SK-N-SH (cell line): Measurements from ENCODE around the gene ARHGAP15. TPM values are rescaled to one million over a fixed set of nuclear protein-coding genes. Genes with fewer than 3 reads are reported as not detected.

Experiments used
- CTCF ChIA-PET: fragments of 300-600, 350-600 bp; formaldehyde crosslinking; extraction: SDS; loops from one replicate; lab custom pipeline; 2021; lab: Yijun Ruan, JAX
- POLR2A ChIA-PET: fragments of 350-600 bp; sonication (Branson Sonifier 250); formaldehyde crosslinking; extraction: SDS; loops from one replicate; lab custom pipeline; 2020; ENCODE audit warnings: antibody characterized with exemption, inconsistent platforms; lab: Yijun Ruan, JAX
- DNase-seq: peaks from one replicate; pipeline ENCODE4 v3.0.0; 2012
- H2AFZ ChIP-seq: fragments of 200-600 bp; sonication (generic); 2 replicates; pipeline ENCODE4 v1.8.1; 2016; ENCODE audit warnings: antibody characterized with exemption, mild to moderate bottlenecking, low read depth
- H3F3A ChIP-seq: fragments of 200-600 bp; sonication (generic); replicated peaks from 2 replicates; pipeline ENCODE3; 2016; ENCODE audit warnings: antibody characterized with exemption, mild to moderate bottlenecking; ENCODE audit not compliant: insufficient read depth
- H3K27ac ChIP-seq, 2 experiments: fragments of 200-500 bp in 1 of 2; fragments of 200-600 bp in 1 of 2; sonication (Bioruptor generic) in 1 of 2; sonication (generic), shearing (Covaris generic) in 1 of 2; 2 replicates each; pipeline versions ENCODE4 v1.5.1 to v1.6.1; 2014 to 2016; ENCODE audit warnings: low read depth in 2 of 2, inconsistent platforms in 1 of 2, low read length in 1 of 2, mild to moderate bottlenecking in 1 of 2, mixed read lengths in 1 of 2
- H3K27me3 ChIP-seq: fragments of 200-600 bp; sonication (generic), shearing (Covaris generic); 2 replicates; pipeline ENCODE4 v1.6.1; 2016; ENCODE audit warnings: mixed run types; ENCODE audit not compliant: insufficient read depth
- H3K36me3 ChIP-seq, 2 experiments: fragments of 200-500 bp in 1 of 2; fragments of 200-600 bp in 1 of 2; sonication (Bioruptor generic) in 1 of 2; sonication (generic) in 1 of 2; replicated peaks in 1 of 2; 2 replicates each; pipeline versions ENCODE3 to v1.5.1; 2014 to 2016; ENCODE audit warnings: low read length in 1 of 2, mild to moderate bottlenecking in 1 of 2; ENCODE audit not compliant: insufficient read depth in 2 of 2, control insufficient read depth in 1 of 2
- H3K4me1 ChIP-seq, 2 experiments: fragments of 200-500 bp in 1 of 2; fragments of 200-600 bp in 1 of 2; sonication (Bioruptor generic) in 1 of 2; sonication (generic), shearing (Covaris generic) in 1 of 2; 2 replicates each; pipeline versions ENCODE4 v1.5.1 to v1.6.1; 2014 to 2016; ENCODE audit warnings: low read depth in 1 of 2, low read length in 1 of 2, mixed run types in 1 of 2; ENCODE audit not compliant: insufficient read depth in 2 of 2, control insufficient read depth in 1 of 2
- H3K4me2 ChIP-seq: fragments of 200-600 bp; sonication (generic), shearing (Covaris generic); 2 replicates; pipeline ENCODE4 v1.6.1; 2017; ENCODE audit warnings: mixed run types
- H3K4me3 ChIP-seq, 2 experiments: fragments of 200-500 bp in 1 of 2; fragments of 200-600 bp in 1 of 2; sonication (Bioruptor generic) in 1 of 2; sonication (generic), shearing (Covaris generic) in 1 of 2; 2 replicates each; pipeline versions ENCODE4 v1.5.1 to v1.8.1; 2014 to 2016; ENCODE audit warnings: low read depth in 2 of 2, inconsistent platforms in 1 of 2, low read length in 1 of 2, mild to moderate bottlenecking in 1 of 2, mixed read lengths in 1 of 2, moderate library complexity in 1 of 2
- H3K79me2 ChIP-seq: fragments of 200-600 bp; sonication (generic); 2 replicates; pipeline ENCODE4 v1.8.1; 2017; ENCODE audit warnings: mild to moderate bottlenecking; ENCODE audit not compliant: insufficient read depth
- H3K9ac ChIP-seq: fragments of 200-600 bp; sonication (generic); 2 replicates; pipeline ENCODE4 v1.6.1; 2017; ENCODE audit warnings: mixed run types
- H3K9me2 ChIP-seq: fragments of 200-600 bp; sonication (generic); 2 replicates; pipeline ENCODE4 v1.6.1; 2017; ENCODE audit warnings: mixed run types
- H3K9me3 ChIP-seq: fragments of 200-600 bp; sonication (generic); 2 replicates; pipeline ENCODE4 v1.6.1; 2017; ENCODE audit warnings: mixed run types, mild to moderate bottlenecking, moderate library complexity
- H4K20me1 ChIP-seq: fragments of 200-600 bp; sonication (generic); 2 replicates; pipeline ENCODE4 v1.6.1; 2017; ENCODE audit warnings: mild to moderate bottlenecking, mixed run types; ENCODE audit not compliant: insufficient read depth
- ELF1 ChIP-seq: IDR thresholded peaks from 2 replicates; pipeline ENCODE4 v1.4.0; 2012
- FOSL2 ChIP-seq: IDR thresholded peaks from 2 replicates; pipeline ENCODE4 v1.4.0; 2012; ENCODE audit warnings: low read depth, mild to moderate bottlenecking, moderate library complexity, borderline replicate concordance
- GABPA ChIP-seq: IDR thresholded peaks from 2 replicates; pipeline ENCODE4 v1.4.0; 2012; ENCODE audit warnings: low read depth, mild to moderate bottlenecking
- GATA2 ChIP-seq: sonication (generic); formaldehyde crosslinking; IDR thresholded peaks from 2 replicates; pipeline ENCODE4 v1.5.0; 2020; ENCODE audit warnings: mild to moderate bottlenecking, missing genetic modification reagents
- MXI1 ChIP-seq: IDR thresholded peaks from 2 replicates; pipeline ENCODE4 v1.6.1; 2012; ENCODE audit warnings: mild to moderate bottlenecking, low read depth, low read length, improper control_type of control experiment
- POLR2AphosphoS5 ChIP-seq: IDR thresholded peaks from 2 replicates; pipeline ENCODE4 v1.6.1; 2012; ENCODE audit warnings: low read depth, low read length
- RAD21 ChIP-seq: IDR thresholded peaks from 2 replicates; pipeline ENCODE4 v1.6.1; 2012; ENCODE audit warnings: mild to moderate bottlenecking, low read length
- RFX5 ChIP-seq: IDR thresholded peaks from 2 replicates; pipeline ENCODE4 v1.6.1; 2012; ENCODE audit warnings: mild to moderate bottlenecking, improper control_type of control experiment, low read length
- SMC3 ChIP-seq: IDR thresholded peaks from 2 replicates; pipeline ENCODE4 v1.6.1; 2012; ENCODE audit warnings: low read depth, low read length, improper control_type of control experiment
- TAF1 ChIP-seq: IDR thresholded peaks from 2 replicates; pipeline ENCODE4 v1.6.1; 2012; ENCODE audit warnings: low read depth, mild to moderate bottlenecking, low read length, moderate library complexity, borderline replicate concordance
- TEAD4 ChIP-seq: IDR thresholded peaks from 2 replicates; pipeline ENCODE4 v1.4.0; 2012; ENCODE audit warnings: mild to moderate bottlenecking, borderline replicate concordance; ENCODE audit not compliant: insufficient read depth
- USF2 ChIP-seq: fragments of 150-350 bp; IDR thresholded peaks from 2 replicates; pipeline ENCODE4 v1.6.1; 2017; ENCODE audit warnings: antibody characterized with exemption, low read length, low read depth, borderline replicate concordance
- WGBS: methylation state at CpG from one replicate; pipeline ENCODE4 v1.1.6; 2017; ENCODE audit warnings: low lambda C conversion rate; 5-methylcytosine and 5-hydroxymethylcytosine counted together
- polyA plus RNA-seq, 3 experiments: library from polyadenylated mRNA; depleted of rRNA; stranded (reverse); fragments of >200 nt; gene quantifications; 2 replicates each; pipeline ENCODE4 v1.2.3, GENCODE V29; 2012
- TF ChIP-seq, protein P1 (sequence below): fragments of 200-600 bp; sonication (generic); IDR thresholded peaks from 2 replicates; pipeline ENCODE4 v1.6.1; 2017; ENCODE audit warnings: antibody characterized with exemption, mild to moderate bottlenecking, moderate library complexity

ARHGAP15 gene
- polyA plus RNA-seq, 1 of the 3 experiments (the other 2 are of a cell fraction) = not detected

DNA sequence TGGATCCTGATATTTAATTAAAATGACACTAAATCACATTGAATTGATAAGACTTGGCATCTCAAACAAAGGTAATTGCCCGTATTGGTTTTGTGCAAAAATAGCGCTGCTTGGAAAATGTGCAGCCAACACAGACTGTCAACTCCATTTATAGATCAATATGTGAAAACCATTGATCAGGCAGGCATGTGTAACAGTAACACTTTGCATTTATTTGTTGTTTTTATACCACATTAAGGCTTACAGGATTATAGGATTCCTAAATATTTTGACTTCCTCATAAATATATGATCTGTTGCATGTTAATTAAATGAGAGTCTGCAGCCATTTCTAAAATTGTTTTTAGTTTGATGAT lies 30.2 kb downstream of the ARHGAP15 start:
- Histone ChIP-seq H3K36me3 (no peaks in the 10 kb centered on the region), H3K9me2 (no peaks in the 10 kb centered on the region), H2AFZ (no peak overlapping the region), H3K27ac (no peak overlapping the region), H3K27me3 (no peaks in the 10 kb centered on the region), H3F3A (no peaks in the 10 kb centered on the region), H3K9ac (no peak overlapping the region), H3K4me2 (no peak overlapping the region), H3K4me1 (no peaks in the 10 kb centered on the region; a peak in 2 of 4 replicates), H3K9me3 (no peaks in the 10 kb centered on the region), H4K20me1 (no peaks in the 10 kb centered on the region), H3K79me2 (no peaks in the 10 kb centered on the region), H3K4me3 (no peak overlapping the region)
- CTCF ChIA-PET = interaction anchor here (0.9 to 6.2 kb wide), 3 partner anchors 12 to 99 kb away, joined by 3 to 92 read pairs (median 66); no protein-coding TSS in a partner anchor
- TF ChIP-seq, protein P1, sequence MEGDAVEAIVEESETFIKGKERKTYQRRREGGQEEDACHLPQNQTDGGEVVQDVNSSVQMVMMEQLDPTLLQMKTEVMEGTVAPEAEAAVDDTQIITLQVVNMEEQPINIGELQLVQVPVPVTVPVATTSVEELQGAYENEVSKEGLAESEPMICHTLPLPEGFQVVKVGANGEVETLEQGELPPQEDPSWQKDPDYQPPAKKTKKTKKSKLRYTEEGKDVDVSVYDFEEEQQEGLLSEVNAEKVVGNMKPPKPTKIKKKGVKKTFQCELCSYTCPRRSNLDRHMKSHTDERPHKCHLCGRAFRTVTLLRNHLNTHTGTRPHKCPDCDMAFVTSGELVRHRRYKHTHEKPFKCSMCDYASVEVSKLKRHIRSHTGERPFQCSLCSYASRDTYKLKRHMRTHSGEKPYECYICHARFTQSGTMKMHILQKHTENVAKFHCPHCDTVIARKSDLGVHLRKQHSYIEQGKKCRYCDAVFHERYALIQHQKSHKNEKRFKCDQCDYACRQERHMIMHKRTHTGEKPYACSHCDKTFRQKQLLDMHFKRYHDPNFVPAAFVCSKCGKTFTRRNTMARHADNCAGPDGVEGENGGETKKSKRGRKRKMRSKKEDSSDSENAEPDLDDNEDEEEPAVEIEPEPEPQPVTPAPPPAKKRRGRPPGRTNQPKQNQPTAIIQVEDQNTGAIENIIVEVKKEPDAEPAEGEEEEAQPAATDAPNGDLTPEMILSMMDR = no peak
- no peak for TF ChIP-seq RFX5
- no peak for TF ChIP-seq ELF1
- no peak for TF ChIP-seq RAD21
- TF ChIP-seq GABPA = no peak
- TF ChIP-seq USF2 = no peak
- no peak for TF ChIP-seq SMC3
- TF ChIP-seq MXI1 = no peak
- DNase-seq = no peak
- POLR2A ChIA-PET = no interaction called here
- 47% methylated on average over 2 of the region's 2 CpGs for WGBS

- H3K4me3 ChIP-seq = no peak overlapping the region
- no peaks in the 10 kb centered on the region for H3K79me2 ChIP-seq
- H2AFZ ChIP-seq = no peak overlapping the region
- H3K27ac ChIP-seq = no peak overlapping the region
- H3K27me3 ChIP-seq = no peaks in the 10 kb centered on the region
- no peak overlapping the region for H3K4me2 ChIP-seq
- no peaks in the 10 kb centered on the region for H3F3A ChIP-seq
- H3K9me3 ChIP-seq = no peaks in the 10 kb centered on the region
- DNase-seq = no peak
- no peaks in the 10 kb centered on the region for H4K20me1 ChIP-seq
- ChIA-PET CTCF (interaction anchor here (0.9 to 6.2 kb wide), 19 partner anchors 10 to 1002 kb away, joined by 3 to 92 read pairs (median 6); no protein-coding TSS in a partner anchor), POLR2A (no interaction called here)
- H3K36me3 ChIP-seq = no peaks in the 10 kb centered on the region
- H3K4me1 ChIP-seq = no peaks in the 10 kb centered on the region; a peak in 2 of 4 replicates
- WGBS = 52% methylated on average over 8 of the region's 8 CpGs
- no peak for TF ChIP-seq RFX5
- no peak for TF ChIP-seq GATA2 (CRISPR knock-in tag)
- TF ChIP-seq TEAD4 = no peak
- no peak for TF ChIP-seq FOSL2
- no peak for TF ChIP-seq ELF1
- TF ChIP-seq TAF1 = no peak
- TF ChIP-seq POLR2AphosphoS5 = no peak
- no peak for TF ChIP-seq SMC3
- TF ChIP-seq, all 33 proteins: peak for 0
- Histone ChIP-seq H3K9me2 (no peaks in the 10 kb centered on the region), H3K9ac (no peak overlapping the region)
Measured at GRCh38 chr2:143160732-143161707, 31.8 kb downstream of the ARHGAP15 start.
